ENCODE data around the gene FZR1. TPM values are rescaled to one million over a fixed set of nuclear protein-coding genes. Genes with fewer than 3 reads are reported as not detected.

The FZR1 gene
- total and polyA plus RNA-seq, 2 of the 13 experiments (the other 11 are each of a cell fraction or from before 2014, with no cell fraction given) = 29.0 to 30.8 TPM

DNA sequence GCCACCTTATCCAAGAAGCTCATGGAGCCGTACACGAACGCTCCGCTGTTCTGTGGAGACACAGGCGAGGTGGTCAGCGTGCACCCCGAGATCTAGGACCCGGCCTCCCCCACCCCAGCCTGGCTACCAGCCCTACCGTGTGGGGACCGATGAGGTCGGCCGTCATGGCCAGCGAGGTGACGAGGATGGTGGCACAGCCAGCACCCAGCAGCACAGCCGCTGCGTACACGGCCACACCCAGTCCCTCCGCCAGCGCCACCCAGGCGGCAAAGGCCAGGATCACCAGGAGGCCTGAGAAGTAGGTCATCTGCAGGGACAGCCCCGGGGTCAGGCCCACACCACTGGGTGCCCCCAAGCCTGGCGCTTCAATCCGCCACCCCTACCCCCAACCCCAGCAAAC is 40.0 kb downstream of the FZR1 start:
- H2AFZ ChIP-seq (ENCODE audit: low read length) = no peak overlapping the region
- no peaks in the 10 kb centered on the region for H3K27me3 ChIP-seq (ENCODE audit: control insufficient read depth in 1 of 2, insufficient read depth in 2 of 2, low read length in 2 of 2)
- H3K4me1 ChIP-seq (ENCODE audit: insufficient read depth, low read length) = no peaks in the 10 kb centered on the region
- FAIRE-seq (no peak), DNase-seq (ENCODE audit: low spot score) (no peak), ATAC-seq (no peak)
- no peak overlapping the region for H3K4me2 ChIP-seq (ENCODE audit: low read depth, low read length)
- in situ Hi-C loops (cut with HindIII; ENCODE audit: extremely low pct_ligation_motif_present, low pct_unique_long_range_greater_than_20kb) = no loop called here
- H3K27ac ChIP-seq (ENCODE audit: extremely low read length, insufficient read depth, low read length) = no peak overlapping the region
- CTCF ChIA-PET (ENCODE audit: low intra/inter-chr PET ratio, low total read pairs) = interaction anchor here (2.3 kb wide), 1 partner anchor 29 kb away, joined by 14 read pairs; no protein-coding TSS in a partner anchor
- H3K79me2 ChIP-seq (ENCODE audit: insufficient read depth, low read length) = no peaks in the 10 kb centered on the region
- intact Hi-C loops (cut with micrococcal nuclease; ENCODE audit: unreplicated experiment) = no loop called here
- WGBS (ENCODE audit: low lambda C conversion rate) = 96% methylated on average over 10 of the region's 23 CpGs
- peaks cover 3 to 10% of the 10 kb centered on the region in 2 experiments; a peak in 3 of 5 replicates for H3K36me3 ChIP-seq (replicated peaks in 1 of 2; ENCODE audit: control insufficient read depth in 1 of 2, insufficient read depth in 2 of 2, low read length in 2 of 2)
- no peak overlapping the region for H3K4me3 ChIP-seq (replicated peaks in 1 of 3; ENCODE audit: insufficient read depth in 1 of 3, low read depth in 2 of 3, low read length in 3 of 3)
- TF ChIP-seq, protein P1, sequence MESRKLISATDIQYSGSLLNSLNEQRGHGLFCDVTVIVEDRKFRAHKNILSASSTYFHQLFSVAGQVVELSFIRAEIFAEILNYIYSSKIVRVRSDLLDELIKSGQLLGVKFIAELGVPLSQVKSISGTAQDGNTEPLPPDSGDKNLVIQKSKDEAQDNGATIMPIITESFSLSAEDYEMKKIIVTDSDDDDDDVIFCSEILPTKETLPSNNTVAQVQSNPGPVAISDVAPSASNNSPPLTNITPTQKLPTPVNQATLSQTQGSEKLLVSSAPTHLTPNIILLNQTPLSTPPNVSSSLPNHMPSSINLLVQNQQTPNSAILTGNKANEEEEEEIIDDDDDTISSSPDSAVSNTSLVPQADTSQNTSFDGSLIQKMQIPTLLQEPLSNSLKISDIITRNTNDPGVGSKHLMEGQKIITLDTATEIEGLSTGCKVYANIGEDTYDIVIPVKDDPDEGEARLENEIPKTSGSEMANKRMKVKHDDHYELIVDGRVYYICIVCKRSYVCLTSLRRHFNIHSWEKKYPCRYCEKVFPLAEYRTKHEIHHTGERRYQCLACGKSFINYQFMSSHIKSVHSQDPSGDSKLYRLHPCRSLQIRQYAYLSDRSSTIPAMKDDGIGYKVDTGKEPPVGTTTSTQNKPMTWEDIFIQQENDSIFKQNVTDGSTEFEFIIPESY (CRISPR knock-in tag; IDR thresholded peaks at IDR 0.05) = 0 out of 2 replicates have a peak, but pooled peaks have one; percentile 41
- TF ChIP-seq FOXK2 (IDR thresholded peaks at IDR 0.05) = no peak
- H3K9me3 ChIP-seq (ENCODE audit: low read length) = no peaks in the 10 kb centered on the region
- BruUV-seq (replicated peaks) = no TSS peak
- H4K20me1 ChIP-seq (ENCODE audit: insufficient read depth, low read length) = no peaks in the 10 kb centered on the region
- no peak overlapping the region for H3K9ac ChIP-seq (ENCODE audit: insufficient read depth, low read depth, low read length)
- POLR2A ChIA-PET = no interaction called here

GRCh38 chr19:3547301-3547731 is 41.2 kb downstream of the FZR1 start:
- in situ Hi-C loops (cut with HindIII; ENCODE audit: extremely low pct_ligation_motif_present, low pct_unique_long_range_greater_than_20kb) (no loop called here), intact Hi-C loops (cut with micrococcal nuclease; ENCODE audit: unreplicated experiment) (no loop called here)
- Histone ChIP-seq H2AFZ (ENCODE audit: low read length) (no peak overlapping the region), H3K4me3 (replicated peaks in 1 of 3; ENCODE audit: insufficient read depth in 1 of 3, low read depth in 2 of 3, low read length in 3 of 3) (no peak overlapping the region), H3K27me3 (ENCODE audit: control insufficient read depth in 1 of 2, insufficient read depth in 2 of 2, low read length in 2 of 2) (no peaks in the 10 kb centered on the region), H3K9me3 (ENCODE audit: low read length) (no peaks in the 10 kb centered on the region), H3K27ac (ENCODE audit: extremely low read length, insufficient read depth, low read length) (no peak overlapping the region), H3K4me2 (ENCODE audit: low read depth, low read length) (no peak overlapping the region), H3K79me2 (ENCODE audit: insufficient read depth, low read length) (no peaks in the 10 kb centered on the region), H3K4me1 (ENCODE audit: insufficient read depth, low read length) (no peaks in the 10 kb centered on the region), H4K20me1 (ENCODE audit: insufficient read depth, low read length) (no peaks in the 10 kb centered on the region), H3K36me3 (replicated peaks in 1 of 2; ENCODE audit: control insufficient read depth in 1 of 2, insufficient read depth in 2 of 2, low read length in 2 of 2) (peaks cover 3 to 10% of the 10 kb centered on the region in 2 experiments; a peak in 3 of 5 replicates), H3K9ac (ENCODE audit: insufficient read depth, low read depth, low read length) (no peak overlapping the region)
- ChIA-PET POLR2A (no interaction called here), CTCF (ENCODE audit: low intra/inter-chr PET ratio, low total read pairs) (interaction anchor here (1.5 kb wide), 1 partner anchor 28 kb away, joined by 3 read pairs; no protein-coding TSS in a partner anchor)
- no peak for DNase-seq (ENCODE audit: low spot score)
- no peak for FAIRE-seq
- BruUV-seq (replicated peaks) = no TSS peak
- 100% methylated on average over 6 of the region's 15 CpGs for WGBS (ENCODE audit: low lambda C conversion rate)
- TF ChIP-seq, protein P2, sequence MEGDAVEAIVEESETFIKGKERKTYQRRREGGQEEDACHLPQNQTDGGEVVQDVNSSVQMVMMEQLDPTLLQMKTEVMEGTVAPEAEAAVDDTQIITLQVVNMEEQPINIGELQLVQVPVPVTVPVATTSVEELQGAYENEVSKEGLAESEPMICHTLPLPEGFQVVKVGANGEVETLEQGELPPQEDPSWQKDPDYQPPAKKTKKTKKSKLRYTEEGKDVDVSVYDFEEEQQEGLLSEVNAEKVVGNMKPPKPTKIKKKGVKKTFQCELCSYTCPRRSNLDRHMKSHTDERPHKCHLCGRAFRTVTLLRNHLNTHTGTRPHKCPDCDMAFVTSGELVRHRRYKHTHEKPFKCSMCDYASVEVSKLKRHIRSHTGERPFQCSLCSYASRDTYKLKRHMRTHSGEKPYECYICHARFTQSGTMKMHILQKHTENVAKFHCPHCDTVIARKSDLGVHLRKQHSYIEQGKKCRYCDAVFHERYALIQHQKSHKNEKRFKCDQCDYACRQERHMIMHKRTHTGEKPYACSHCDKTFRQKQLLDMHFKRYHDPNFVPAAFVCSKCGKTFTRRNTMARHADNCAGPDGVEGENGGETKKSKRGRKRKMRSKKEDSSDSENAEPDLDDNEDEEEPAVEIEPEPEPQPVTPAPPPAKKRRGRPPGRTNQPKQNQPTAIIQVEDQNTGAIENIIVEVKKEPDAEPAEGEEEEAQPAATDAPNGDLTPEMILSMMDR (CRISPR knock-in tag; IDR thresholded peaks at IDR 0.05) = peak; percentile 64
- TF ChIP-seq DBP (CRISPR knock-in tag; IDR thresholded peaks at IDR 0.05; ENCODE audit: not compliant biosample characterization) (no peak), ADNP (CRISPR knock-in tag; IDR thresholded peaks at IDR 0.05) (peak; percentile 72; the same call in 1 of the 2 replicates), MTA1 (CRISPR knock-in tag; IDR thresholded peaks at IDR 0.05; ENCODE audit: borderline replicate concordance) (no peak), HNRNPL (IDR thresholded peaks at IDR 0.05; ENCODE audit: low read depth, low read length) (peak; percentile 75; the same call in 1 of the 2 replicates), RARA (CRISPR knock-in tag; IDR thresholded peaks at IDR 0.05) (no peak), STAG1 (CRISPR knock-in tag; IDR thresholded peaks at IDR 0.05) (peak; percentile 21; the same call in 1 of the 2 replicates), ZMYM3 (CRISPR knock-in tag; IDR thresholded peaks at IDR 0.05) (peak; percentile 94), CC2D1A (CRISPR knock-in tag; IDR thresholded peaks at IDR 0.05) (no peak)
- TF ChIP-seq, protein P3, sequence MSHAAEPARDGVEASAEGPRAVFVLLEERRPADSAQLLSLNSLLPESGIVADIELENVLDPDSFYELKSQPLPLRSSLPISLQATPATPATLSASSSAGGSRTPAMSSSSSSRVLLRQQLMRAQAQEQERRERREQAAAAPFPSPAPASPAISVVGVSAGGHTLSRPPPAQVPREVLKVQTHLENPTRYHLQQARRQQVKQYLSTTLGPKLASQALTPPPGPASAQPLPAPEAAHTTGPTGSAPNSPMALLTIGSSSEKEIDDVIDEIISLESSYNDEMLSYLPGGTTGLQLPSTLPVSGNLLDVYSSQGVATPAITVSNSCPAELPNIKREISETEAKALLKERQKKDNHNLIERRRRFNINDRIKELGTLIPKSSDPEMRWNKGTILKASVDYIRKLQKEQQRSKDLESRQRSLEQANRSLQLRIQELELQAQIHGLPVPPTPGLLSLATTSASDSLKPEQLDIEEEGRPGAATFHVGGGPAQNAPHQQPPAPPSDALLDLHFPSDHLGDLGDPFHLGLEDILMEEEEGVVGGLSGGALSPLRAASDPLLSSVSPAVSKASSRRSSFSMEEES (CRISPR knock-in tag; IDR thresholded peaks at IDR 0.05) = no peak
- ATAC-seq = no peak

Data from HepG2 (cell line).